Measurements from ENCODE around the gene HNRNPA3. TPM values are rescaled to one million over a fixed set of nuclear protein-coding genes. Genes with fewer than 3 reads are reported as not detected.
A peak's percentile ranks its signal among the peaks of the same experiment; 100 is the strongest.

HNRNPA3 gene
- total and polyA plus RNA-seq, 2 of the 13 experiments (the other 11 are each of a cell fraction or from before 2014, with no cell fraction given): 73.3 to 97.7 TPM

GRCh38 chr2:177265824-177266817, 53.5 kb downstream of the HNRNPA3 start (continued):
- TF ChIP-seq KLF6 (CRISPR knock-in tag; IDR thresholded peaks at IDR 0.05) (no peak), RARG (CRISPR knock-in tag; IDR thresholded peaks at IDR 0.05; ENCODE audit: low read depth) (no peak), PHF20 (CRISPR knock-in tag; IDR thresholded peaks at IDR 0.05) (no peak), GABPB1 (CRISPR knock-in tag; IDR thresholded peaks at IDR 0.05) (no peak), HDAC6 (IDR thresholded peaks at IDR 0.05; ENCODE audit: low read depth, low read length) (no peak), ARID3A (IDR thresholded peaks at IDR 0.05; ENCODE audit: low read depth, low read length) (no peak), HNRNPK (IDR thresholded peaks at IDR 0.05; ENCODE audit: low read depth, low read length, poor library complexity, severe bottlenecking) (no peak), REXO4 (CRISPR knock-in tag; IDR thresholded peaks at IDR 0.05; ENCODE audit: borderline replicate concordance) (no peak), JDP2 (CRISPR knock-in tag; IDR thresholded peaks at IDR 0.05; ENCODE audit: borderline replicate concordance) (no peak), SRSF4 (IDR thresholded peaks at IDR 0.05; ENCODE audit: low read depth, low read length, poor library complexity, severe bottlenecking) (no peak), LBX2 (CRISPR knock-in tag; IDR thresholded peaks at IDR 0.05; ENCODE audit: borderline replicate concordance) (no peak), ARNT (IDR thresholded peaks at IDR 0.05) (no peak), TAF15 (IDR thresholded peaks at IDR 0.05; ENCODE audit: low read depth, low read length, poor library complexity, severe bottlenecking) (no peak), MIER3 (CRISPR knock-in tag; IDR thresholded peaks at IDR 0.05; ENCODE audit: borderline replicate concordance) (no peak), SMAD1 (CRISPR knock-in tag; IDR thresholded peaks at IDR 0.05; ENCODE audit: borderline replicate concordance, low read depth) (no peak), MXD4 (CRISPR knock-in tag; IDR thresholded peaks at IDR 0.05) (no peak), ZNF230 (CRISPR knock-in tag; IDR thresholded peaks at IDR 0.05) (no peak), KDM3A (CRISPR knock-in tag; IDR thresholded peaks at IDR 0.05; ENCODE audit: low read depth) (no peak), SAP130 (CRISPR knock-in tag; IDR thresholded peaks at IDR 0.05; ENCODE audit: low read depth) (peak; percentile 74)

All from HepG2 (cell line).